Neuronal stem cell (in vitro differentiated cells): ENCODE data around the gene NSUN3.

Experiments
- DNase-seq: peaks from one replicate; pipeline ENCODE4 v3.0.0-alpha.2; 2013; ENCODE audit warnings: low spot score
- H2AFZ ChIP-seq: one replicate; pipeline ENCODE4 v1.6.1; 2013; ENCODE audit warnings: mild to moderate bottlenecking, low read length, inconsistent platforms
- H2AK5ac ChIP-seq: 2 replicates; pipeline ENCODE4 v1.6.1; 2013; ENCODE audit warnings: low read depth, mild to moderate bottlenecking, inconsistent platforms, low read length, moderate library complexity, mixed read lengths
- H2BK120ac ChIP-seq: 2 replicates; pipeline ENCODE4 v1.6.1; 2013; ENCODE audit warnings: low read depth, mild to moderate bottlenecking, inconsistent platforms, low read length, moderate library complexity, mixed read lengths
- H2BK12ac ChIP-seq: one replicate; pipeline ENCODE4 v1.6.1; 2013; ENCODE audit warnings: low read length, inconsistent platforms
- H2BK15ac ChIP-seq: 2 replicates; pipeline ENCODE4 v1.6.1; 2013; ENCODE audit warnings: mild to moderate bottlenecking, low read length, inconsistent platforms, mixed read lengths
- H2BK5ac ChIP-seq: one replicate; pipeline ENCODE4 v1.6.1; 2013; ENCODE audit warnings: inconsistent platforms, mild to moderate bottlenecking, low read length, moderate library complexity
- H3K14ac ChIP-seq: one replicate; pipeline ENCODE4 v1.6.1; 2013; ENCODE audit warnings: low read length, inconsistent platforms
- H3K18ac ChIP-seq: 2 replicates; pipeline ENCODE4 v1.6.1; 2013; ENCODE audit warnings: low read length, inconsistent platforms
- H3K23ac ChIP-seq: 2 replicates; pipeline ENCODE4 v1.6.1; 2013; ENCODE audit warnings: low read depth, mild to moderate bottlenecking, mixed read lengths, low read length, inconsistent platforms; ENCODE audit not compliant: poor library complexity
- H3K27ac ChIP-seq: replicated peaks from 3 replicates; pipeline ENCODE4 v1.5.1; 2013; ENCODE audit warnings: low read length, inconsistent platforms
- H3K27me3 ChIP-seq, 3 experiments: 2 replicates each; pipeline ENCODE4 v1.6.1; 2013; ENCODE audit warnings: low read length in 3 of 3, mild to moderate bottlenecking in 2 of 3, inconsistent platforms in 1 of 3, low read depth in 1 of 3, mixed read lengths in 1 of 3, moderate library complexity in 1 of 3; ENCODE audit not compliant: control insufficient read depth in 3 of 3, insufficient read depth in 3 of 3
- H3K36me3 ChIP-seq, 2 donors: replicated peaks in 1 of 2; 2 replicates each; pipeline ENCODE4 v1.6.1; 2013; ENCODE audit warnings: low read length in 2 of 2; ENCODE audit not compliant: control insufficient read depth in 2 of 2, insufficient read depth in 2 of 2
- H3K4ac ChIP-seq: 2 replicates; pipeline ENCODE4 v1.6.1; 2013; ENCODE audit warnings: inconsistent platforms, mild to moderate bottlenecking, low read length, moderate library complexity
- H3K4me1 ChIP-seq, 2 donors: 1 replicate in 1 of 2; 2 replicates in 1 of 2; pipeline ENCODE4 v1.6.1; 2013; ENCODE audit warnings: low read length in 2 of 2, low read depth in 1 of 2; ENCODE audit not compliant: control insufficient read depth in 2 of 2, insufficient read depth in 1 of 2
- H3K4me2 ChIP-seq: one replicate; pipeline ENCODE4 v1.6.1; 2013; ENCODE audit warnings: mild to moderate bottlenecking, low read length, inconsistent platforms; ENCODE audit not compliant: insufficient read depth, poor library complexity, severe bottlenecking
- H3K4me3 ChIP-seq, 2 donors: 2 replicates each; pipeline ENCODE4 v1.5.1; 2013; ENCODE audit warnings: low read length in 2 of 2, mild to moderate bottlenecking in 2 of 2, inconsistent platforms in 1 of 2, moderate library complexity in 1 of 2
- H3K79me1 ChIP-seq: one replicate; pipeline ENCODE4 v1.6.1; 2013; ENCODE audit warnings: low read depth, mild to moderate bottlenecking, inconsistent platforms, low read length, moderate library complexity
- H3K9ac ChIP-seq: one replicate; pipeline ENCODE4 v1.6.1; 2013; ENCODE audit warnings: mild to moderate bottlenecking, low read depth, low read length, inconsistent platforms; ENCODE audit not compliant: poor library complexity
- H3K9me3 ChIP-seq, 2 donors: replicated peaks in 1 of 2; 2 replicates each; pipeline versions ENCODE3 to v1.6.1; 2013; ENCODE audit warnings: low read length in 2 of 2, mild to moderate bottlenecking in 2 of 2, inconsistent platforms in 1 of 2, low read depth in 1 of 2, mixed read lengths in 1 of 2, moderate library complexity in 1 of 2; ENCODE audit not compliant: control insufficient read depth in 2 of 2, insufficient read depth in 1 of 2
- H4K8ac ChIP-seq: one replicate; pipeline ENCODE4 v1.6.1; 2013; ENCODE audit warnings: low read depth, mild to moderate bottlenecking, inconsistent platforms, low read length, moderate library complexity
- H4K91ac ChIP-seq: one replicate; pipeline ENCODE4 v1.6.1; 2013; ENCODE audit warnings: low read length, low read depth, mild to moderate bottlenecking, inconsistent platforms; ENCODE audit not compliant: poor library complexity
- WGBS, 2 donors: extraction: QIAGEN DNeasy Blood & Tissue Kit; methylation state at CpG; one replicate each; pipeline ENCODE4 v1.1.7; 2013; ENCODE audit warnings: missing lambda C conversion rate in 2 of 2, mixed read lengths in 1 of 2; ENCODE audit not compliant: insufficient read length in 2 of 2, insufficient replicate concordance in 1 of 2; ENCODE audit errors: extremely low coverage in 2 of 2; 5-methylcytosine and 5-hydroxymethylcytosine counted together

The NSUN3 gene

GRCh38 chr3:94098452-94098851 lies 35.6 kb downstream of the NSUN3 start:
- H3K14ac ChIP-seq, result no peak overlapping the region
- no peak overlapping the region for H3K4me2 ChIP-seq
- no peak overlapping the region for H3K9ac ChIP-seq
- no peak overlapping the region for H2BK15ac ChIP-seq
- H3K36me3 ChIP-seq, result peaks cover 2 to 87% of the 10 kb centered on the region in 2 donors
- H3K4me1 ChIP-seq, result no peaks in the 10 kb centered on the region
- no peak overlapping the region for H2BK12ac ChIP-seq
- no peak overlapping the region for H2AK5ac ChIP-seq
- no peak overlapping the region for H4K8ac ChIP-seq
- no peak for DNase-seq
- H3K4ac ChIP-seq, result no peak overlapping the region
- no peak overlapping the region for H2BK120ac ChIP-seq
- H3K23ac ChIP-seq, result no peak overlapping the region
- no peak overlapping the region for H2AFZ ChIP-seq
- H3K27ac ChIP-seq, result no peak overlapping the region
- H3K9me3 ChIP-seq, result no peaks in the 10 kb centered on the region
- WGBS, 2 donors, result no CpG with 5 or more reads among the region's 3 CpGs
- H3K79me1 ChIP-seq, result peaks cover 2% of the 10 kb centered on the region
- no peak overlapping the region for H4K91ac ChIP-seq
- H3K4me3 ChIP-seq, result no peak overlapping the region
- no peak overlapping the region for H3K18ac ChIP-seq
- no peak overlapping the region for H2BK5ac ChIP-seq
- H3K27me3 ChIP-seq, result no peaks in the 10 kb centered on the region

DNA sequence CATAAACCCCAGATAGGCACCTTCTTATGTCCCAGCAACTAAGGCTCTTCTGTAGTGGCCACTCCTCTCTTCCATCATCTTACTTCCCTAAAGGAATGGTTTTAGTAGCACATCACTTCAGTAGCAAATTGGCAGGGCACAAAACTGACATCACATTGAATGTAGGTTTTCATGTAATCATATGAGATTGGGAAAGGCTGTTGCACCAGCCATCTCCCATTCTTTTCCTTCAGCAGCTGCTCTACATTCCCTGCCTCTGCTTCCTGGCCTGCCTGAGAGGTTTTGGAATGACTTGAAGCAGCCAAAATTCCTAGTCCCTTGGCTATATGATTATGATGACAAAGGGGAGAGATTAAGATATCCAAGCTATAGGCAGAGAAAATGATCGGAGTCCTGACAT lies 36.5 kb downstream of the NSUN3 start:
- Histone ChIP-seq H2AK5ac (no peak overlapping the region), H3K36me3 (peaks cover 2 to 85% of the 10 kb centered on the region in 2 donors), H3K18ac (no peak overlapping the region), H3K27ac (no peak overlapping the region), H3K23ac (no peak overlapping the region), H2BK12ac (no peak overlapping the region), H4K8ac (no peak overlapping the region), H3K4me3 (no peak overlapping the region), H3K27me3 (no peaks in the 10 kb centered on the region), H3K4me1 (no peaks in the 10 kb centered on the region), H4K91ac (no peak overlapping the region), H2BK5ac (no peak overlapping the region), H3K4me2 (no peak overlapping the region), H3K4ac (no peak overlapping the region), H3K9ac (no peak overlapping the region), H2AFZ (no peak overlapping the region), H3K14ac (no peak overlapping the region), H2BK15ac (no peak overlapping the region), H3K9me3 (no peaks in the 10 kb centered on the region), H2BK120ac (no peak overlapping the region), H3K79me1 (peaks cover 2% of the 10 kb centered on the region)
- no CpG with 5 or more reads among the region's 1 CpG for WGBS, 2 donors
- DNase-seq, result no peak

DNA sequence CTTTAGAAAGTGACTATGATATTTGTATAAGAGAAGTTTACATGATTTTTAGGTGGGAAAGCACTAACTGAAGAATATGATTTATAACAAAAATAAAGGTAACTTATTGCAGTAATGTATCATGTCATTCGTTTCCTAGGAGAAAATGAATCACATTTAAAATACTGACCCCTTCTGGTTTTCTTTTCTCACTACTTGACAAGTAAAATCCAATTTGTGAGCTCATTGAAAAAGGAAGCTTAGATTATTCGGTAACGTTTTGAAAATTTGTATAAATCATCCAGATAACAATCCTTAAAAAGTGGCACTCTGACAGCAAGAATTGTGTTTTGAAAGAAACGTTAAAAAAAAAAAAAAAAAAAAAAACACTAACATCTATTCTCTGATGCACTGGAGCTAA lies 39.0 kb downstream of the NSUN3 start:
- H4K91ac ChIP-seq, result no peak overlapping the region
- no peak overlapping the region for H3K4me2 ChIP-seq
- H2BK15ac ChIP-seq, result no peak overlapping the region
- no peak for DNase-seq
- H3K27me3 ChIP-seq, result no peaks in the 10 kb centered on the region
- no peak overlapping the region for H2AFZ ChIP-seq
- no peak overlapping the region for H3K18ac ChIP-seq
- no peak overlapping the region for H2BK12ac ChIP-seq
- H3K9ac ChIP-seq, result no peak overlapping the region
- peaks cover 2 to 75% of the 10 kb centered on the region in 2 donors for H3K36me3 ChIP-seq
- no peak overlapping the region for H3K23ac ChIP-seq
- peaks cover 2% of the 10 kb centered on the region for H3K79me1 ChIP-seq
- H3K4ac ChIP-seq, result no peak overlapping the region
- no CpG with 5 or more reads among the region's 4 CpGs for WGBS, 2 donors
- H2BK120ac ChIP-seq, result no peak overlapping the region
- no peak overlapping the region for H2BK5ac ChIP-seq
- H3K4me1 ChIP-seq, result no peaks in the 10 kb centered on the region
- no peak overlapping the region for H4K8ac ChIP-seq
- no peak overlapping the region for H3K27ac ChIP-seq
- no peak overlapping the region for H3K14ac ChIP-seq
- H2AK5ac ChIP-seq, result no peak overlapping the region
- no peak overlapping the region for H3K4me3 ChIP-seq
- H3K9me3 ChIP-seq, result no peaks in the 10 kb centered on the region

DNA sequence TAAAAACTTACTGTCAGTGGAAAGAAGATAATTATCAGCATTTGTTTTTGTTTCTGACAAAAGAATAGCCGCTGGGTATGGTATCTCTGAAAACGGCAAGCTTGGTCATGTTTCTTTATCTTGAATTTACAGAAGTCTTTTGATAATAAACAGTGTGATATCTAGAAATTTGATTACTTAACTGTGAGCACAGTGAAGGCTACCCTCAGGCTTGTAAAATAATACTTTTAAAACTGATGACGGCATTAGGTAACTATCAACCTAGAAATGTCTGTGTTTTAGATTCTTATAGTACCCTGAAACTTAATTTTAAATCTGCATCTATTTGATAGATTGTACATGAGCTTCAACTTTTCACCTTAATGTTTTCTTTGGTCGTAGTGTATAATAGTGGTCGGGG lies 43.4 kb downstream of the NSUN3 start:
- H2BK15ac ChIP-seq, result no peak overlapping the region
- no peak overlapping the region for H3K23ac ChIP-seq
- no peak overlapping the region for H2AFZ ChIP-seq
- no peak overlapping the region for H3K18ac ChIP-seq
- no peak overlapping the region for H3K4ac ChIP-seq
- no peak overlapping the region for H3K4me2 ChIP-seq
- no peak overlapping the region for H3K4me3 ChIP-seq
- H4K91ac ChIP-seq, result no peak overlapping the region
- DNase-seq, result no peak
- H2BK120ac ChIP-seq, result no peak overlapping the region
- H2BK5ac ChIP-seq, result no peak overlapping the region
- H3K36me3 ChIP-seq, result peaks cover 0 to 60% of the 10 kb centered on the region in 2 donors
- no peaks in the 10 kb centered on the region for H3K79me1 ChIP-seq
- H3K27me3 ChIP-seq, result no peaks in the 10 kb centered on the region
- H4K8ac ChIP-seq, result no peak overlapping the region
- no peaks in the 10 kb centered on the region for H3K4me1 ChIP-seq
- no peaks in the 10 kb centered on the region for H3K9me3 ChIP-seq
- no CpG with 5 or more reads among the region's 5 CpGs for WGBS, 2 donors
- no peak overlapping the region for H3K9ac ChIP-seq
- no peak overlapping the region for H3K14ac ChIP-seq
- H2AK5ac ChIP-seq, result no peak overlapping the region
- H2BK12ac ChIP-seq, result no peak overlapping the region
- no peak overlapping the region for H3K27ac ChIP-seq
